K562 (cell line): ENCODE data around the gene PIK3CB. TPM values are rescaled to one million over a fixed set of nuclear protein-coding genes. Genes with fewer than 3 reads are reported as not detected.

Experiments
- CBX1 ChIP-seq: sonication (generic); IDR thresholded peaks from 2 replicates; pipeline ENCODE4 v1.6.1; 2016; ENCODE audit warnings: antibody characterized with exemption, low read depth, mild to moderate bottlenecking
- CBX2 ChIP-seq: fragments of 200-600 bp; sonication (generic); IDR thresholded peaks from one replicate; pipeline ENCODE4 v1.6.1; 2012; ENCODE audit warnings: mild to moderate bottlenecking, low read length, inconsistent platforms; ENCODE audit not compliant: insufficient read depth, poor library complexity, severe bottlenecking
- CREM ChIP-seq: IDR thresholded peaks from 2 replicates; pipeline ENCODE4 v1.6.1; 2014; ENCODE audit warnings: antibody characterized with exemption, low read depth
- DEAF1 ChIP-seq: fragments of 450-650 bp; formaldehyde crosslinking; IDR thresholded peaks from 2 replicates; pipeline ENCODE4 v1.4.0; 2020; ENCODE audit warnings: mild to moderate bottlenecking, moderate library complexity
- ELF4 ChIP-seq: fragments of 450-650 bp; formaldehyde crosslinking; IDR thresholded peaks from 2 replicates; pipeline ENCODE4 v1.4.0; 2022; ENCODE audit warnings: missing genetic modification characterization
- EP300 ChIP-seq: IDR thresholded peaks from 2 replicates; pipeline ENCODE4 v1.6.1; 2012; ENCODE audit warnings: low read length, improper control_type of control experiment
- HMGN3 ChIP-seq: IDR thresholded peaks from 2 replicates; pipeline ENCODE4 v1.6.1; 2011; ENCODE audit warnings: borderline replicate concordance, low read depth, mild to moderate bottlenecking, mixed read lengths, low read length; ENCODE audit not compliant: insufficient read length; ENCODE audit errors: extremely low read depth
- MBD2 ChIP-seq: sonication (generic); IDR thresholded peaks from 2 replicates; pipeline ENCODE4 v1.6.1; 2016; ENCODE audit warnings: low read depth, borderline replicate concordance
- NR1H2 ChIP-seq: sonication (generic); formaldehyde crosslinking; IDR thresholded peaks from 2 replicates; pipeline ENCODE4 v1.4.0; 2020; ENCODE audit warnings: mild to moderate bottlenecking, missing genetic modification reagents
- POLR2AphosphoS2 ChIP-seq: IDR thresholded peaks from 2 replicates; pipeline ENCODE4 v1.6.1; 2012; ENCODE audit warnings: low read length, improper control_type of control experiment
- SRSF7 ChIP-seq: fragments of 200-400 bp; formaldehyde crosslinking; optimal IDR thresholded peaks from 2 replicates; pipeline ENCODE3; 2017; ENCODE audit warnings: mild to moderate bottlenecking, low read depth, low read length
- TCF7L2 ChIP-seq: fragments of 150-350 bp; IDR thresholded peaks from 2 replicates; pipeline ENCODE4 v1.6.1; 2016; ENCODE audit warnings: low read depth, mild to moderate bottlenecking, low read length, moderate library complexity
- TFE3 ChIP-seq: fragments of 450-650 bp; formaldehyde crosslinking; IDR thresholded peaks from 2 replicates; pipeline ENCODE4 v1.4.0; 2020; ENCODE audit warnings: mild to moderate bottlenecking, mixed read lengths
- TRIM24 ChIP-seq, 2 experiments: fragments of 450-650 bp; IDR thresholded peaks; 2 replicates each; pipeline ENCODE4 v1.6.1; 2016
- YBX1 ChIP-seq: fragments of 450-650 bp; IDR thresholded peaks from 2 replicates; pipeline ENCODE4 v1.7.1; 2016; ENCODE audit warnings: mild to moderate bottlenecking
- ZBTB33 ChIP-seq: sonication (generic); formaldehyde crosslinking; IDR thresholded peaks from 2 replicates; pipeline ENCODE4 v1.8.1; 2023; ENCODE audit warnings: mild to moderate bottlenecking, missing genetic modification reagents
- ZFP36 ChIP-seq: fragments of 150-350 bp; IDR thresholded peaks from 2 replicates; pipeline ENCODE4 v1.6.1; 2018; ENCODE audit warnings: low read length, low read depth; ENCODE audit not compliant: partially characterized antibody
- ZNF79 ChIP-seq: fragments of 250-450 bp; sonication (Bioruptor Pico); IDR thresholded peaks from 2 replicates; pipeline ENCODE4 v1.4.0; 2020; ENCODE audit warnings: low read depth, mild to moderate bottlenecking, moderate library complexity
- polyA plus RNA-seq, 8 experiments: library from polyadenylated mRNA; depleted of rRNA in 4 of 8; stranded (reverse) in 5 of 8; unstranded in 3 of 8; fragments of >200 nt; fragmentation: Nextera tagmentation in 2 of 8; fragmentation: Illumina TruSeq in 1 of 8; extraction: Ambion mirVana in 2 of 8; extraction: Trizol in 1 of 8; gene quantifications; 2 replicates each; pipeline versions ENCODE4 v1.2.1 to v1.2.3, GENCODE V29; 2011 to 2014; ENCODE audit warnings: inconsistent platforms in 1 of 8, missing spikeins in 1 of 8
- total RNA-seq, 7 experiments: library from RNA; depleted of rRNA in 6 of 7; stranded (reverse); fragments of >200 nt in 6 of 7; fragmentation: Illumina TruSeq in 2 of 7; extraction: Trizol in 2 of 7; gene quantifications; 2 replicates each; pipeline versions ENCODE4 v1.2.1 to v1.2.3, GENCODE V29; 2011 to 2021; ENCODE audit warnings: low replicate concordance in 1 of 7
- TF ChIP-seq, protein P1 (sequence below): fragments of 450-650 bp; IDR thresholded peaks from 2 replicates; pipeline ENCODE4 v1.6.1; 2016; ENCODE audit warnings: missing biosample characterization, missing genetic modification characterization
- TF ChIP-seq, protein P2 (sequence below): sonication (generic); formaldehyde crosslinking; IDR thresholded peaks from 2 replicates; pipeline ENCODE4 v1.8.1; 2023; ENCODE audit warnings: mild to moderate bottlenecking, missing genetic modification reagents, moderate library complexity

Gene PIK3CB
- total and polyA plus RNA-seq, 9 of the 15 experiments (the other 6 are each of a cell fraction or from before 2014, with no cell fraction given), result 15.3 to 62.6 (median 28.3) TPM

DNA sequence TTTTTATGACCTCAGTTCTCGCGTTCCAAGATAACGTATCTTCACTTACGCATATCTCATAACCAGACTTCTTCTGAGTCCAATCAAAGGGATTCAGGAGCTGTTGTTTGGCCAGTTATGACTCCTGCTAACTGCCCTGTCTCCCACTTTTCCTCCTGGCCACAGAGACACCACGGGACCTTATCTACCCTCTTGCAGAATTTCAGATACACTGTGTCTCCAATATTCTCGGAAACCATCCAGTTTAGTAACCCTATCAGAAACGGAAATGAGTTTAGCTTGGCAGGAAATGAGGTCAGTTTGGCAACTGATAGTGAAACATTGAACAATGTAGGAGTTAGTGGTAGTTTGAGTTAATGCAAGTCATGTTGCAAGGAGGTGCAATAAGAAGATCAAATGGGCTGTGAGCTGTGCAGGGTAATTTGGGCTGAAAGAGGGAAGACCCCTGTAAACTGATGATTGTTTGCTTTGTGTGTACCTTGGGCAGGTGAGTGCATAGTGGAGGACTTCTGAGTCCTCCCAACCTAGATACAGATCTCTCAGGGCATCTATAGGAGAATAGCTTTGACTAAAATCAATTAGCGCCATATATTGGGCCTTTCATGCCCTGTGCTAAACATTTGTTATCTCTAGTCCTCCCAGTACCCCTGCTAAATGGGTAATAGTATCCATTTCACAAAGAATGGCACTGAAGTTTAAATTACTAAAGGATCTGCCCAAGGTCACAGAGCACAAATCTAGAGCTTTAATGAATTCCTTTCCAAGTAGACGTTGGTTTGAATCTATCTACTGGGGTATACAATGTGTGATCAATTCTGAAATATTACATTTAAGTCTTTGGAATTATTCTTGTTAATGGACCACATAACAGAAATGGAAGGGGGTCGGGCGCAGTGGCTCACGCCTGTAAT lies 41.3 kb upstream of the PIK3CB start (continued):
- TF ChIP-seq TCF7L2 (peak; percentile 44; the same call in 1 of the 2 replicates), TRIM24 (IDR thresholded peaks at IDR 0.05) (peak; percentile 99 to 100), CBX2 (no peak), CREM (peak; percentile 93), EP300 (peak; percentile 99), ZBTB33 (CRISPR knock-in tag) (no peak), YBX1 (no peak), POLR2AphosphoS2 (no peak), MBD2 (peak; percentile 90), SRSF7 (no peak), NR1H2 (no peak), DEAF1 (CRISPR knock-in tag) (0 out of 2 replicates have a peak, but pooled peaks have one; percentile 10), TFE3 (CRISPR knock-in tag) (0 out of 2 replicates have a peak, but pooled peaks have one; percentile 8), ZNF79 (no peak), CBX1 (no peak; the same call in 1 of the 2 replicates), ELF4 (CRISPR knock-in tag) (peak; percentile 57; the same call in 1 of the 2 replicates), HMGN3 (peak; percentile 52), ZFP36 (no peak)
- TF ChIP-seq, protein P1, sequence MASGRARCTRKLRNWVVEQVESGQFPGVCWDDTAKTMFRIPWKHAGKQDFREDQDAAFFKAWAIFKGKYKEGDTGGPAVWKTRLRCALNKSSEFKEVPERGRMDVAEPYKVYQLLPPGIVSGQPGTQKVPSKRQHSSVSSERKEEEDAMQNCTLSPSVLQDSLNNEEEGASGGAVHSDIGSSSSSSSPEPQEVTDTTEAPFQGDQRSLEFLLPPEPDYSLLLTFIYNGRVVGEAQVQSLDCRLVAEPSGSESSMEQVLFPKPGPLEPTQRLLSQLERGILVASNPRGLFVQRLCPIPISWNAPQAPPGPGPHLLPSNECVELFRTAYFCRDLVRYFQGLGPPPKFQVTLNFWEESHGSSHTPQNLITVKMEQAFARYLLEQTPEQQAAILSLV (tag), result peak; percentile 88
- TF ChIP-seq, protein P2, sequence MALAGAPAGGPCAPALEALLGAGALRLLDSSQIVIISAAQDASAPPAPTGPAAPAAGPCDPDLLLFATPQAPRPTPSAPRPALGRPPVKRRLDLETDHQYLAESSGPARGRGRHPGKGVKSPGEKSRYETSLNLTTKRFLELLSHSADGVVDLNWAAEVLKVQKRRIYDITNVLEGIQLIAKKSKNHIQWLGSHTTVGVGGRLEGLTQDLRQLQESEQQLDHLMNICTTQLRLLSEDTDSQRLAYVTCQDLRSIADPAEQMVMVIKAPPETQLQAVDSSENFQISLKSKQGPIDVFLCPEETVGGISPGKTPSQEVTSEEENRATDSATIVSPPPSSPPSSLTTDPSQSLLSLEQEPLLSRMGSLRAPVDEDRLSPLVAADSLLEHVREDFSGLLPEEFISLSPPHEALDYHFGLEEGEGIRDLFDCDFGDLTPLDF (CRISPR knock-in tag), result no peak; the same call in 1 of the 2 replicates
